Ectodermal cell (in vitro differentiated cells): Measurements from ENCODE around the gene AK8.

Experiments
- H3K27ac ChIP-seq: 2 replicates; pipeline ENCODE4 v1.7.0; 2013; ENCODE audit warnings: mild to moderate bottlenecking, low read depth, low read length; ENCODE audit not compliant: insufficient read depth, poor library complexity, severe bottlenecking
- H3K27me3 ChIP-seq: 2 replicates; pipeline ENCODE4 v1.7.0; 2013; ENCODE audit warnings: mild to moderate bottlenecking, low read length; ENCODE audit not compliant: insufficient read depth, control insufficient read depth, poor library complexity, severe bottlenecking
- H3K36me3 ChIP-seq: one replicate; pipeline ENCODE4 v1.7.0; 2013; ENCODE audit warnings: low read length; ENCODE audit not compliant: control insufficient read depth, insufficient read depth
- H3K4me1 ChIP-seq: one replicate; pipeline ENCODE4 v1.7.0; 2013; ENCODE audit warnings: low read length; ENCODE audit not compliant: control insufficient read depth, insufficient read depth
- H3K4me3 ChIP-seq: 2 replicates; pipeline ENCODE4 v1.7.0; 2013; ENCODE audit warnings: low read depth, low read length, control low read depth; ENCODE audit not compliant: insufficient read depth
- H3K9me3 ChIP-seq: 2 replicates; pipeline ENCODE4 v1.7.0; 2013; ENCODE audit warnings: mild to moderate bottlenecking, low read length, moderate library complexity; ENCODE audit not compliant: control insufficient read depth
- WGBS, 2 experiments: methylation state at CpG; one replicate each; pipeline ENCODE4 v1.1.7; 2013; ENCODE audit warnings: missing lambda C conversion rate in 2 of 2; 5-methylcytosine and 5-hydroxymethylcytosine counted together

The AK8 gene

DNA sequence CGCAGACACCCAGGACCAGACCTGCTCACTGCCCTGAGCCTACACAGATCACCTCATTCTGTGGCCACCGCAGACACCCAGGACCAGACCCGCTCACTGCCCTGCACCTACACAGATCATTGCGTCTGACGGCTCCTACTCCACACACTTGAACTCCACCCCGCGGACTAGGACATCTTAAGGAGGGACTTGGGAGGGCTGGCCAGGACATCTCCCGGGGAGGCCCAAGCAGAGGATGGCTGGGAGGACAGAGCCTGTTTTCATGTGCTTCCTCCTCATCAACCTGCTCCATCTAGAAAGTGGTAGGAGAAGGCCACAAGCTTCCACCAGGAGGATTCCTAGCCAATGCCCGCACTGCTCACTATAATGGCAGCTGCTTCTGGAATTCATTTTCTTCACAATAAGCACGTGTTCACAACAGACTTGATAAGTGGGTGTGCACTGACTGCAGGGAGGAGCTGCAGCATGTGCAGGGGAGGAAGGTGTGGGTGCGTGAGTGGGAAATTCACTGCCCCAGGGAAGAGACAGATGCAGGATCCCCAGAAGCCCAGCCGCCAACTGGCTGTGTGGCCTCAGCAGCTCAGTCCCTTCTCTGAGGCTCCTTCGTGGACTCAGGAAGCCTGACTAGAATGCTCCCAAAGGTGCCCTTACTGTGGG, 64.8 kb downstream of the AK8 start:
- H3K36me3 ChIP-seq: no peaks in the 10 kb centered on the region
- no peaks in the 10 kb centered on the region for H3K27me3 ChIP-seq
- no peak overlapping the region for H3K4me3 ChIP-seq
- H3K27ac ChIP-seq: no peak overlapping the region
- H3K9me3 ChIP-seq: no peaks in the 10 kb centered on the region
- 92 to 95% methylated on average over 12 of the region's 13 CpGs for WGBS, 2 experiments
- no peaks in the 10 kb centered on the region for H3K4me1 ChIP-seq

GRCh38 chr9:132811985-132812384, 66.1 kb downstream of the AK8 start:
- WGBS, 2 experiments: 91% methylated on average over 6 of the region's 6 CpGs
- H3K27me3 ChIP-seq: no peaks in the 10 kb centered on the region
- no peaks in the 10 kb centered on the region for H3K4me1 ChIP-seq
- no peak overlapping the region for H3K4me3 ChIP-seq
- no peak overlapping the region for H3K27ac ChIP-seq
- no peaks in the 10 kb centered on the region for H3K9me3 ChIP-seq
- H3K36me3 ChIP-seq: no peaks in the 10 kb centered on the region

DNA sequence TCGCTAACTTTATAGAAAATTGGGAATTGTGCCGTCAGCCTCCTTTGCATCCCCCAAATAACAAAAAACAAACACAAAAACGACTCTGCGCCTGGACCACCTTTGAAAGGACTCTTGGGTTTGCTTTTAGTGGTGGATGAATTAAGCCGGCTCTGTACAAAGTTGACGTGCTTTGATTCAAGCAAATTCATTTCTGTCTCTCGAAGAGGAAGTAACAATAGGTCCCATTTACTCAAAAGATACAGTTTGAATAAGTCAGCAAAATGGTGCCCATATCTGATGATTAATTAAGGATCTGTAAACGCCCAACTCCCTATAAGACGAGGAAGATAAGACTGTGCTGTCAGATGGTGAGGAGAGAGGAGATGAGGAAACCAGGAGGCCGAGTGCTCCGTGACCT, 67.8 kb downstream of the AK8 start:
- WGBS, 2 experiments: 93 to 94% methylated on average over 7 to 11 of the region's 11 CpGs
- H3K4me3 ChIP-seq: no peak overlapping the region
- no peaks in the 10 kb centered on the region for H3K36me3 ChIP-seq
- no peaks in the 10 kb centered on the region for H3K9me3 ChIP-seq
- no peak overlapping the region for H3K27ac ChIP-seq
- H3K27me3 ChIP-seq: no peaks in the 10 kb centered on the region
- peaks cover 6% of the 10 kb centered on the region for H3K4me1 ChIP-seq

GRCh38 chr9:132809677-132810271, 68.3 kb downstream of the AK8 start:
- Histone ChIP-seq H3K4me3 (no peak overlapping the region), H3K9me3 (no peaks in the 10 kb centered on the region), H3K36me3 (no peaks in the 10 kb centered on the region), H3K27ac (no peak overlapping the region), H3K4me1 (peaks cover 9% of the 10 kb centered on the region), H3K27me3 (no peaks in the 10 kb centered on the region)
- 88% methylated on average over 11 of the region's 11 CpGs for WGBS, 2 experiments

DNA sequence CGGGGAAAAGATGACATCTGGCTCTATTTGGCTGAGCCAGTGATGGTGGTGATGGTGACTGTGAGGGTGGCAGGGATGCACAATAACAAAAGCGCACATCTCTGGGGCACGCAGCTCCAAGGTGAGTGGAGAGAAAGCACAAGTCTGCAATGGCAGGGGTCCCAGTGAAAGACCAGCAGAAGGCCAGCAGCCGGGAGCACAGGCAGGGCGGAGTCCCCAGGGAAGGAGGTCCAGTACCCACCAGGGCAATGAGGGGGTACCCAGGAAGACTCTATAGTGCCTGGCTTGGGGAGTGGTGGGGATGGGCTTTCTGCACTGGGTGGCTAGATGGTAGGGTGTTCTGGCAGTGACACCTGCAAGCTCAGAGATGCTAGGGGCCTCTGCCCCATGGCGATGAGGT, 69.4 kb downstream of the AK8 start:
- Histone ChIP-seq H3K36me3 (no peaks in the 10 kb centered on the region), H3K27me3 (no peaks in the 10 kb centered on the region), H3K9me3 (no peaks in the 10 kb centered on the region), H3K27ac (no peak overlapping the region), H3K4me3 (no peak overlapping the region), H3K4me1 (peaks cover 12% of the 10 kb centered on the region)
- 87 to 90% methylated on average over 6 of the region's 6 CpGs for WGBS, 2 experiments

GRCh38 chr9:132806723-132807421, 71.2 kb downstream of the AK8 start:
- H3K27ac ChIP-seq: no peak overlapping the region
- H3K9me3 ChIP-seq: no peaks in the 10 kb centered on the region
- H3K27me3 ChIP-seq: no peaks in the 10 kb centered on the region
- peaks cover 12% of the 10 kb centered on the region for H3K4me1 ChIP-seq
- no peaks in the 10 kb centered on the region for H3K36me3 ChIP-seq
- no peak overlapping the region for H3K4me3 ChIP-seq
- WGBS, 2 experiments: 78% methylated on average over 11 to 12 of the region's 13 CpGs

DNA sequence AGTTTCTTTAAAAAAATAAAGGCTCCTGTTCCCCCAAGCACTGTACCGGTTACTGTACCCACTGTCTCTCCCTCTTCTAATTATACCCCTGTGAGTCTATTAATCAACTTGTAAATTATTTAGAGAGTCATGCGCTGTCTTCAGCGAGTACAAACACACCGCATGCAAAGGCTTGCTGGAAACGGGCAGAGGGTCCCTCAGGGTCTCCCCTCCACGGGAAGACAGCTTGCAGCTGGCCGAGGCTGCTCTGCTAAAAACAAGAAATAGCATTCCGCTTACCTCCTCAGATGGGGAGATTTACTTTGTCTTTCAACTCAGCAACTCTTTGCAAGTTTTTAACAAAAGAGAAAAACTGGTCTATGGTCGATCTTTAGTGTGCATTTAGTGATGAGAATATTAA, 71.8 kb downstream of the AK8 start:
- 72 to 74% methylated on average over 9 of the region's 9 CpGs for WGBS, 2 experiments
- Histone ChIP-seq H3K36me3 (no peaks in the 10 kb centered on the region), H3K4me3 (no peak overlapping the region), H3K4me1 (peaks cover 12% of the 10 kb centered on the region), H3K27me3 (no peaks in the 10 kb centered on the region), H3K27ac (no peak overlapping the region), H3K9me3 (no peaks in the 10 kb centered on the region)

GRCh38 chr9:132804576-132805295, 73.3 kb downstream of the AK8 start:
- Histone ChIP-seq H3K36me3 (no peaks in the 10 kb centered on the region), H3K9me3 (no peaks in the 10 kb centered on the region), H3K4me1 (peaks cover 12% of the 10 kb centered on the region), H3K27ac (no peak overlapping the region), H3K27me3 (peaks cover 3% of the 10 kb centered on the region), H3K4me3 (no peak overlapping the region)
- 83 to 86% methylated on average over 20 of the region's 20 CpGs for WGBS, 2 experiments

DNA sequence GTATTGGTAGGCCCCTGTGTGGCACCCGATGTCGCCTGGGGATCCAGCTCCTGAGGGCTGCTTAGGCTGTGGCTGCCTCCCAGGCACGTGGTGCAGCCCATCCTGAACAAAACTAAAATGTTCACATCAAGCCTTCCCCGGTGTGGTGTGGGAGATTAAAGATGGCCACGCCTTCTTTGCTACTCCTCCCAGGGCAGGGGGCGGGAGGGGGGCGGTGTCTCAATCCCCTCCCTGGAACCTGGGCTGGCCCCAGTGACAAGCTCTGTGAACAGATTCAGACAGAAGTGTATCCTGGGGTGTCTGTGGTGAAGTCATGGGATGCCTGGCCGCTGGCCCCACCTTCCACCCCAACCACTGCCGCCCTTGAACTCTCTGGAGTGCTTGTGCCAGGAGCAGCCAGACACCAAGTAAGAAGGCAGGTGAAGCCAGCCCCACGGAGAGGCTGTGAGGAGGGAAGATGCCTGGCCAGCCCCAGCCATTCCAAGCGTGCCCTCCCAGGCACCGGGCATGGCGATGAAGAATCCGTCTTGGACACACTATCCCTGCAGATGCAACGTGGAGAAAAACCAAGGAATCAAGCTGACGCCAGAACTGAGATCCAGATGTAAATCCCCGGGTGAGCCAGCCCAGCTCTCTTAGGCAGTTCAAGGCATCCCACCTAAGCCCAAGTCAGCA, 75.8 kb downstream of the AK8 start:
- Histone ChIP-seq H3K27ac (no peak overlapping the region), H3K9me3 (no peaks in the 10 kb centered on the region), H3K4me1 (peaks cover 12% of the 10 kb centered on the region), H3K4me3 (no peak overlapping the region), H3K27me3 (peaks cover 26% of the 10 kb centered on the region), H3K36me3 (no peaks in the 10 kb centered on the region)
- WGBS, 2 experiments: 78 to 80% methylated on average over 17 of the region's 17 CpGs
